Stomach (tissue), 9 donors: ENCODE data around the gene TBXAS1. TPM values are rescaled to one million over a fixed set of nuclear protein-coding genes. Genes with fewer than 3 reads are reported as not detected.

Source experiments
- DNase-seq, 2 donors: peaks; one replicate each; pipeline versions ENCODE4 v3.0.0 to v3.0.0-alpha.2; 2013 to 2019
- H3K27ac ChIP-seq, 5 donors: fragments of 200-600 bp in 4 of 5; sonication (generic) in 4 of 5; one replicate each; pipeline ENCODE4 v1.5.1; 2013 to 2019; ENCODE audit warnings: mild to moderate bottlenecking in 1 of 5, moderate library complexity in 1 of 5
- H3K27me3 ChIP-seq, 3 donors: fragments of 200-600 bp; sonication (generic); one replicate each; pipeline ENCODE4 v1.5.1; 2017 to 2019; ENCODE audit warnings: mixed run types in 1 of 3
- H3K36me3 ChIP-seq, 4 donors: fragments of 200-600 bp; sonication (generic); 1 replicate in 3 of 4; 2 replicates in 1 of 4; pipeline ENCODE4 v1.5.1; 2016 to 2019
- H3K4me1 ChIP-seq, 4 donors: fragments of 200-600 bp; sonication (generic); one replicate each; pipeline ENCODE4 v1.5.1; 2016 to 2019
- H3K4me3 ChIP-seq, 4 donors: fragments of 200-600 bp; sonication (generic) in 3 of 4; one replicate each; pipeline ENCODE4 v1.5.1; 2016 to 2019; ENCODE audit warnings: mild to moderate bottlenecking in 1 of 4
- H3K9me3 ChIP-seq, 4 donors: fragments of 200-600 bp; sonication (generic); one replicate each; pipeline ENCODE4 v1.5.1; 2016 to 2019
- EP300 ChIP-seq: sonication (generic); formaldehyde crosslinking; IDR thresholded peaks from one replicate; pipeline ENCODE4 v1.6.1; 2017; ENCODE audit warnings: antibody characterized with exemption
- POLR2A ChIP-seq, 4 donors: fragments of 450-650 bp; IDR thresholded peaks; one replicate each; pipeline ENCODE4 v1.6.1; 2016; ENCODE audit warnings: antibody characterized with exemption in 4 of 4, control low read depth in 2 of 4, mild to moderate bottlenecking in 1 of 4, moderate library complexity in 1 of 4
- POLR2AphosphoS5 ChIP-seq, 3 donors: sonication (generic); formaldehyde crosslinking; IDR thresholded peaks; one replicate each; pipeline ENCODE4 v1.6.1; 2016; ENCODE audit warnings: antibody characterized with exemption in 3 of 3
- WGBS, 5 donors: extraction: QIAGEN DNeasy Blood & Tissue Kit in 3 of 5; methylation state at CpG; one replicate each; pipeline versions ENCODE4 v1.1.5 to v1.1.7; 2013 to 2018; 5-methylcytosine and 5-hydroxymethylcytosine counted together
- intact Hi-C: fragments of 100-400 bp; cut with DNase I; formaldehyde crosslinking; loops from one replicate; pipeline ENCODE4 v1.15.1; 2023; ENCODE audit warnings: low total_unique reads
- polyA plus RNA-seq, 3 donors: library from polyadenylated mRNA; stranded (reverse); fragments of 200-250 nt; gene quantifications; one replicate each; pipeline ENCODE4 v1.2.3, GENCODE V29; 2013
- total RNA-seq, 5 donors: library from RNA; depleted of rRNA; stranded (reverse); fragments of >200 nt; gene quantifications; one replicate each; pipeline versions ENCODE4 v1.1.0 to v1.2.3, GENCODE V29; 2014 to 2016
- TF ChIP-seq, protein P1 (sequence below), 7 experiments: fragments of 450-650 bp in 4 of 7; fragments of 200-600 bp in 3 of 7; sonication (generic) in 3 of 7; IDR thresholded peaks; one replicate each; pipeline ENCODE4 v1.5.1; 2016 to 2019; ENCODE audit warnings: antibody characterized with exemption in 7 of 7, control low read depth in 2 of 7, mild to moderate bottlenecking in 1 of 7
- donor health status: healthy with polysubstance abuse.
- donor health status: Bipolar disorder and iron deficiency.
- donor health status: healthy.

Gene TBXAS1
- total and polyA plus RNA-seq, 8 donors: 1.4 to 92.8 (median 15.1) TPM

- Histone ChIP-seq H3K4me3 (no peak overlapping the region), H3K9me3 (no peaks in the 10 kb centered on the region), H3K36me3 (no peaks in the 10 kb centered on the region), H3K27ac (no peak overlapping the region), H3K4me1 (peaks cover 0 to 13% (median 10%) of the 10 kb centered on the region in 4 donors), H3K27me3 (no peaks in the 10 kb centered on the region)
- TF ChIP-seq EP300 (no peak), POLR2A (IDR thresholded peaks at IDR 0.05) (no peak), POLR2AphosphoS5 (IDR thresholded peaks at IDR 0.05) (no peak)
- TF ChIP-seq, protein P1, sequence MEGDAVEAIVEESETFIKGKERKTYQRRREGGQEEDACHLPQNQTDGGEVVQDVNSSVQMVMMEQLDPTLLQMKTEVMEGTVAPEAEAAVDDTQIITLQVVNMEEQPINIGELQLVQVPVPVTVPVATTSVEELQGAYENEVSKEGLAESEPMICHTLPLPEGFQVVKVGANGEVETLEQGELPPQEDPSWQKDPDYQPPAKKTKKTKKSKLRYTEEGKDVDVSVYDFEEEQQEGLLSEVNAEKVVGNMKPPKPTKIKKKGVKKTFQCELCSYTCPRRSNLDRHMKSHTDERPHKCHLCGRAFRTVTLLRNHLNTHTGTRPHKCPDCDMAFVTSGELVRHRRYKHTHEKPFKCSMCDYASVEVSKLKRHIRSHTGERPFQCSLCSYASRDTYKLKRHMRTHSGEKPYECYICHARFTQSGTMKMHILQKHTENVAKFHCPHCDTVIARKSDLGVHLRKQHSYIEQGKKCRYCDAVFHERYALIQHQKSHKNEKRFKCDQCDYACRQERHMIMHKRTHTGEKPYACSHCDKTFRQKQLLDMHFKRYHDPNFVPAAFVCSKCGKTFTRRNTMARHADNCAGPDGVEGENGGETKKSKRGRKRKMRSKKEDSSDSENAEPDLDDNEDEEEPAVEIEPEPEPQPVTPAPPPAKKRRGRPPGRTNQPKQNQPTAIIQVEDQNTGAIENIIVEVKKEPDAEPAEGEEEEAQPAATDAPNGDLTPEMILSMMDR (IDR thresholded peaks at IDR 0.05): no peak
- intact Hi-C loops: no loop called here
- DNase-seq: no peak
- 97 to 100% (median 98%) methylated on average over 2 of the region's 2 CpGs for WGBS, 5 donors
Measured at GRCh38 chr7:139993592-139993991, 164.5 kb downstream of the TBXAS1 start.

GRCh38 chr7:139994356-139994755 lies 165.3 kb downstream of the TBXAS1 start:
- H3K27ac ChIP-seq: peak overlapping the region in 1 of 5 donors; percentile 38
- H3K4me1 ChIP-seq: peaks cover 0 to 13% (median 10%) of the 10 kb centered on the region in 4 donors
- no peaks in the 10 kb centered on the region for H3K36me3 ChIP-seq
- 79 to 92% (median 88%) methylated on average over 1 of the region's 1 CpG for WGBS, 5 donors
- no peak overlapping the region for H3K4me3 ChIP-seq
- intact Hi-C loops: no loop called here
- H3K27me3 ChIP-seq: no peaks in the 10 kb centered on the region
- H3K9me3 ChIP-seq: no peaks in the 10 kb centered on the region
- DNase-seq: no peak
- no peak for TF ChIP-seq POLR2AphosphoS5 (IDR thresholded peaks at IDR 0.05)
- TF ChIP-seq, protein P1 (IDR thresholded peaks at IDR 0.05): no peak
- no peak for TF ChIP-seq POLR2A (IDR thresholded peaks at IDR 0.05)
- no peak for TF ChIP-seq EP300

GRCh38 chr7:139995017-139995915 lies 166.2 kb downstream of the TBXAS1 start:
- H3K27me3 ChIP-seq: no peaks in the 10 kb centered on the region
- no peaks in the 10 kb centered on the region for H3K9me3 ChIP-seq
- intact Hi-C loops: no loop called here
- H3K36me3 ChIP-seq: no peaks in the 10 kb centered on the region
- no peak overlapping the region for H3K4me3 ChIP-seq
- H3K27ac ChIP-seq: peak overlapping the region in 1 of 5 donors; percentile 38
- 31 to 47% (median 35%) methylated on average over 19 of the region's 19 CpGs for WGBS, 5 donors
- peak in 1 of 3 donors; percentile 24 for TF ChIP-seq POLR2AphosphoS5 (IDR thresholded peaks at IDR 0.05)
- no peak for TF ChIP-seq EP300
- peak; percentile 70 to 85 for DNase-seq
- peaks cover 0 to 13% (median 10%) of the 10 kb centered on the region in 4 donors for H3K4me1 ChIP-seq

GRCh38 chr7:139998572-139998971 lies 169.5 kb downstream of the TBXAS1 start:
- 80 to 95% (median 92%) methylated on average over 4 of the region's 4 CpGs for WGBS, 5 donors

More at GRCh38 chr7:139998572-139998971, 169.5 kb downstream of the TBXAS1 start:
- TF ChIP-seq EP300: no peak
- no peak for TF ChIP-seq POLR2AphosphoS5 (IDR thresholded peaks at IDR 0.05)
- no peak for TF ChIP-seq POLR2A (IDR thresholded peaks at IDR 0.05)
- TF ChIP-seq, protein P1 (IDR thresholded peaks at IDR 0.05): no peak
- no peak for DNase-seq
- Histone ChIP-seq H3K27ac (no peak overlapping the region), H3K9me3 (no peaks in the 10 kb centered on the region), H3K4me1 (peaks cover 0 to 16% (median 12%) of the 10 kb centered on the region in 4 donors), H3K27me3 (no peaks in the 10 kb centered on the region), H3K36me3 (no peaks in the 10 kb centered on the region), H3K4me3 (no peak overlapping the region)
- intact Hi-C loops: no loop called here
